HepG2 (cell line): ENCODE results near the gene CDKN3. TPM values are rescaled to one million over a fixed set of nuclear protein-coding genes. Genes with fewer than 3 reads are reported as not detected.

Source experiments
- ATAC-seq: fragments of 200-7000 bp; cut with Tn5 transposase; 3 replicates; pipeline ENCODE4 v1.9.1; 2020; ENCODE audit warnings: mild to moderate bottlenecking, moderate library complexity
- BruUV-seq: library from RNA; stranded (reverse); fragments of 400-500 nt; replicated peaks from 2 replicates; lab custom pipeline; 2021; lab: Mats Ljungman, UMichigan
- CTCF ChIA-PET: fragments of 300-600 bp; formaldehyde crosslinking; extraction: SDS; loops from one replicate; lab custom pipeline; 2021; ENCODE audit warnings: low total read pairs, inconsistent platforms, low intra/inter-chr PET ratio; lab: Yijun Ruan, JAX
- POLR2A ChIA-PET: fragments of 350-600 bp; sonication (Branson Sonifier 250); formaldehyde crosslinking; loops from one replicate; lab custom pipeline; 2020; ENCODE audit warnings: antibody characterized with exemption, inconsistent platforms; lab: Yijun Ruan, JAX
- DNase-seq: peaks from one replicate; pipeline ENCODE4 v3.0.0-alpha.2; 2015; ENCODE audit warnings: low spot score
- FAIRE-seq: peaks from 3 replicates; lab custom pipeline; 2011; peaks lifted over from hg19 to GRCh38; lab: Jason Lieb, UNC
- H2AFZ ChIP-seq: one replicate; pipeline ENCODE4 v1.6.1; 2011; ENCODE audit warnings: low read length, inconsistent platforms
- H3K27ac ChIP-seq: fragments of 300-600 bp; 3 replicates; pipeline ENCODE4 v1.8.0; 2011; ENCODE audit warnings: mixed run types, mild to moderate bottlenecking, mixed read lengths, low read length, inconsistent platforms; ENCODE audit not compliant: insufficient read depth; ENCODE audit errors: extremely low read length
- H3K27me3 ChIP-seq, 2 experiments: fragments of 200-600 bp in 1 of 2; 2 replicates in 1 of 2; 3 replicates in 1 of 2; pipeline versions ENCODE4 v1.6.0 to v1.8.0; 2011; ENCODE audit warnings: low read length in 2 of 2, mild to moderate bottlenecking in 2 of 2, moderate library complexity in 2 of 2, inconsistent platforms in 1 of 2; ENCODE audit not compliant: insufficient read depth in 2 of 2, control insufficient read depth in 1 of 2
- H3K36me3 ChIP-seq, 2 experiments: fragments of 200-600 bp in 1 of 2; replicated peaks in 1 of 2; 2 replicates in 1 of 2; 3 replicates in 1 of 2; pipeline versions ENCODE4 v1.5.1 to v1.8.0; 2011; ENCODE audit warnings: low read length in 2 of 2, inconsistent platforms in 1 of 2; ENCODE audit not compliant: insufficient read depth in 2 of 2, control insufficient read depth in 1 of 2
- H3K4me1 ChIP-seq: 2 replicates; pipeline ENCODE4 v1.5.1; 2012; ENCODE audit warnings: low read length, inconsistent platforms; ENCODE audit not compliant: insufficient read depth
- H3K4me2 ChIP-seq: 2 replicates; pipeline ENCODE4 v1.6.0; 2011; ENCODE audit warnings: low read depth, low read length, inconsistent platforms
- H3K4me3 ChIP-seq, 3 experiments: fragments of 200-600 bp in 1 of 3; sonication (generic), shearing (Covaris generic) in 1 of 3; replicated peaks in 1 of 3; 2 replicates each; pipeline ENCODE4 v1.5.1; 2011 to 2016; ENCODE audit warnings: low read length in 3 of 3, inconsistent platforms in 2 of 3, low read depth in 2 of 3, mild to moderate bottlenecking in 2 of 3, control low read depth in 1 of 3, mixed read lengths in 1 of 3; ENCODE audit not compliant: insufficient read depth in 1 of 3
- H3K79me2 ChIP-seq: one replicate; pipeline ENCODE4 v1.6.1; 2011; ENCODE audit warnings: low read length, inconsistent platforms; ENCODE audit not compliant: insufficient read depth
- H3K9ac ChIP-seq: 2 replicates; pipeline ENCODE4 v1.6.0; 2011; ENCODE audit warnings: mild to moderate bottlenecking, low read depth, low read length, inconsistent platforms; ENCODE audit not compliant: insufficient read depth
- H3K9me3 ChIP-seq: 2 replicates; pipeline ENCODE4 v1.5.1; 2012; ENCODE audit warnings: mild to moderate bottlenecking, low read length
- H4K20me1 ChIP-seq: 2 replicates; pipeline ENCODE4 v1.6.0; 2011; ENCODE audit warnings: inconsistent platforms, mild to moderate bottlenecking, low read length, moderate library complexity; ENCODE audit not compliant: insufficient read depth
- ETV5 ChIP-seq: IDR thresholded peaks from 2 replicates; pipeline ENCODE4 v1.6.1; 2018; ENCODE audit warnings: missing biosample characterization, missing genetic modification reagents, inconsistent platforms, borderline replicate concordance
- HNF4A ChIP-seq: sonication (generic); formaldehyde crosslinking; IDR thresholded peaks from 2 replicates; pipeline ENCODE4 v1.4.0; 2020; ENCODE audit warnings: missing genetic modification reagents
- MED1 ChIP-seq: sonication (generic); formaldehyde crosslinking; IDR thresholded peaks from 2 replicates; pipeline ENCODE4 v1.4.0; 2020; ENCODE audit warnings: missing genetic modification reagents
- NCOR1 ChIP-seq: fragments of 200-600 bp; sonication (generic); IDR thresholded peaks from 2 replicates; pipeline ENCODE4 v1.7.0; 2017; ENCODE audit warnings: antibody characterized with exemption, low read length, borderline replicate concordance
- SIX1 ChIP-seq: sonication (generic); formaldehyde crosslinking; IDR thresholded peaks from 2 replicates; pipeline ENCODE4 v1.4.0; 2020; ENCODE audit warnings: missing genetic modification reagents, borderline replicate concordance
- SOX5 ChIP-seq: IDR thresholded peaks from 2 replicates; pipeline ENCODE4 v1.6.1; 2016; ENCODE audit warnings: borderline replicate concordance
- TEAD2 ChIP-seq: sonication (generic); formaldehyde crosslinking; IDR thresholded peaks from 2 replicates; pipeline ENCODE4 v1.9.0; 2021; ENCODE audit warnings: missing genetic modification reagents
- THAP11 ChIP-seq: IDR thresholded peaks from 2 replicates; pipeline ENCODE4 v1.6.1; 2016; ENCODE audit warnings: missing biosample characterization, missing genetic modification reagents
- ZBTB4 ChIP-seq: sonication (generic); formaldehyde crosslinking; IDR thresholded peaks from 2 replicates; pipeline ENCODE4 v1.4.0; 2020; ENCODE audit warnings: missing genetic modification reagents, mild to moderate bottlenecking, borderline replicate concordance
- ZFP36 ChIP-seq: fragments of 150-350 bp; IDR thresholded peaks from 2 replicates; pipeline ENCODE4 v1.6.1; 2018; ENCODE audit warnings: borderline replicate concordance, low read length, low read depth; ENCODE audit not compliant: partially characterized antibody
- ZNF124 ChIP-seq: sonication (generic); formaldehyde crosslinking; IDR thresholded peaks from 2 replicates; pipeline ENCODE4 v1.4.0; 2020; ENCODE audit warnings: missing genetic modification reagents
- ZNF280D ChIP-seq: sonication (generic); formaldehyde crosslinking; IDR thresholded peaks from 2 replicates; pipeline ENCODE4 v1.5.1; 2020; ENCODE audit warnings: mild to moderate bottlenecking, missing genetic modification reagents
- ZNF563 ChIP-seq: sonication (generic); formaldehyde crosslinking; IDR thresholded peaks from 2 replicates; pipeline ENCODE4 v1.8.0; 2022; ENCODE audit warnings: mild to moderate bottlenecking, moderate library complexity, missing genetic modification reagents
- ZNF574 ChIP-seq: sonication (generic); formaldehyde crosslinking; IDR thresholded peaks from 2 replicates; pipeline ENCODE4 v1.4.0; 2020; ENCODE audit warnings: missing genetic modification reagents
- ZNF577 ChIP-seq: sonication (generic); formaldehyde crosslinking; IDR thresholded peaks from 2 replicates; pipeline ENCODE4 v1.4.0; 2020; ENCODE audit warnings: mild to moderate bottlenecking, low read depth, missing genetic modification reagents, borderline replicate concordance
- ZNF83 ChIP-seq: sonication (generic); formaldehyde crosslinking; IDR thresholded peaks from 2 replicates; pipeline ENCODE4 v1.4.0; 2020; ENCODE audit warnings: missing genetic modification reagents, mild to moderate bottlenecking, borderline replicate concordance
- WGBS: methylation state at CpG from one replicate; pipeline ENCODE4 v1.1.6; 2017; ENCODE audit warnings: low lambda C conversion rate; 5-methylcytosine and 5-hydroxymethylcytosine counted together
- in situ Hi-C: cut with HindIII; loops from 2 replicates; pipeline ENCODE4 v1.10.0; 2017; ENCODE audit warnings: low pct_unique_long_range_greater_than_20kb; ENCODE audit not compliant: extremely low pct_ligation_motif_present
- intact Hi-C: fragments of 100-400 bp; cut with micrococcal nuclease; formaldehyde crosslinking; loops from one replicate; pipeline ENCODE4 v1.10.0; 2022; ENCODE audit not compliant: unreplicated experiment
- polyA plus RNA-seq, 8 experiments: library from polyadenylated mRNA; depleted of rRNA in 3 of 8; stranded (reverse) in 7 of 8; unstranded in 1 of 8; fragments of >200 nt; fragmentation: Illumina TruSeq in 4 of 8; extraction: Trizol in 4 of 8; gene quantifications; 2 replicates each; pipeline versions ENCODE4 v1.2.1 to v1.2.3, GENCODE V29; 2011 to 2016; ENCODE audit warnings: low read depth in 4 of 8, missing spikeins in 1 of 8, mixed read lengths in 1 of 8; ENCODE audit not compliant: insufficient read depth in 1 of 8
- total RNA-seq, 5 experiments: library from RNA; depleted of rRNA; stranded (reverse); fragments of >200 nt; fragmentation: Illumina TruSeq; extraction: Trizol; gene quantifications; 2 replicates each; pipeline ENCODE4 v1.2.3, GENCODE V29; 2016; ENCODE audit warnings: low read depth in 1 of 5

The CDKN3 gene
- total and polyA plus RNA-seq, 2 of the 13 experiments (the other 11 are each of a cell fraction or from before 2014, with no cell fraction given) = 63.0 to 88.9 TPM

GRCh38 chr14:54360667-54361066 lies 36.1 kb upstream of the CDKN3 start:
- 36% methylated on average over 1 of the region's 1 CpG for WGBS
- no peak overlapping the region for H3K9ac ChIP-seq
- H3K36me3 ChIP-seq = no peaks in the 10 kb centered on the region
- peak; percentile 89 for FAIRE-seq
- peak; percentile 90 for DNase-seq
- intact Hi-C loops = no loop called here
- peak overlapping the region; percentile 48 for H3K27ac ChIP-seq
- ATAC-seq = peak; percentile 99
- H2AFZ ChIP-seq = no peak overlapping the region
- BruUV-seq = no TSS peak
- no peaks in the 10 kb centered on the region for H4K20me1 ChIP-seq
- H3K27me3 ChIP-seq = no peaks in the 10 kb centered on the region
- H3K79me2 ChIP-seq = no peaks in the 10 kb centered on the region
- in situ Hi-C loops = loop anchor here (10.0 kb wide), 1 partner anchor 124 kb away; the partner anchor contains the start of gene GMFB
- H3K4me3 ChIP-seq = peak overlapping the region in 1 of 3 experiments; percentile 8; a peak in 1 of 6 replicates
- no peaks in the 10 kb centered on the region for H3K9me3 ChIP-seq
- CTCF ChIA-PET = no interaction called here
- POLR2A ChIA-PET = no interaction called here
- H3K4me2 ChIP-seq = peak overlapping the region; percentile 55
- peaks cover 85% of the 10 kb centered on the region for H3K4me1 ChIP-seq
- TF ChIP-seq ZNF574 (CRISPR knock-in tag) (peak; percentile 63), HNF4A (CRISPR knock-in tag) (peak; percentile 95), TEAD2 (CRISPR knock-in tag) (no peak), SOX5 (CRISPR knock-in tag) (peak; percentile 61; the same call in 1 of the 2 replicates), ZFP36 (no peak), ZNF577 (CRISPR knock-in tag) (no peak), THAP11 (CRISPR knock-in tag) (0 out of 2 replicates have a peak, but pooled peaks have one; percentile 25), ETV5 (CRISPR knock-in tag) (0 out of 2 replicates have a peak, but pooled peaks have one; percentile 8), ZNF280D (CRISPR knock-in tag) (peak; percentile 38; the same call in 1 of the 2 replicates), ZNF124 (CRISPR knock-in tag) (peak; percentile 35; the same call in 1 of the 2 replicates), ZNF83 (CRISPR knock-in tag) (no peak), ZBTB4 (0 out of 2 replicates have a peak, but pooled peaks have one; percentile 48), SIX1 (CRISPR knock-in tag) (no peak), NCOR1 (peak; percentile 41; the same call in 1 of the 2 replicates), ZNF563 (CRISPR knock-in tag) (peak; percentile 71; the same call in 1 of the 2 replicates), MED1 (peak; percentile 67)
